HCT116 (cell line): Measurements from ENCODE around the gene BPIFB4. TPM values are rescaled to one million over a fixed set of nuclear protein-coding genes. Genes with fewer than 3 reads are reported as not detected.

Experiments
- ATAC-seq: fragments of 200-7000 bp; cut with Tn5 transposase; 2 replicates; pipeline ENCODE4 v1.9.1; 2020; ENCODE audit warnings: mild to moderate bottlenecking, moderate library complexity
- BruUV-seq: library from RNA; stranded (reverse); fragments of 400-500 nt; replicated peaks from 2 replicates; lab custom pipeline; 2021; lab: Mats Ljungman, UMichigan
- CTCF ChIA-PET: fragments of 300-600 bp; sonication (Branson Sonifier 250); formaldehyde crosslinking; loops from one replicate; lab custom pipeline; 2021; ENCODE audit warnings: antibody characterized with exemption; lab: Charles Lee
- POLR2A ChIA-PET: fragments of 300-600, 350-600 bp; sonication (Branson Sonifier 250); formaldehyde crosslinking; loops from one replicate; lab custom pipeline; 2021; ENCODE audit warnings: antibody characterized with exemption; lab: Charles Lee
- RAD21 ChIA-PET, 2 experiments: fragments of 300-600 bp; sonication (Branson Sonifier 250); formaldehyde crosslinking; loops; one replicate each; lab custom pipeline; 2023; ENCODE audit warnings: low total read pairs in 2 of 2; ENCODE audit not compliant: uncharacterized antibody in 2 of 2, unreplicated experiment in 2 of 2, low non-redundant PET in 1 of 2; lab: Charles Lee
- DNase-seq: peaks from one replicate; pipeline ENCODE4 v3.0.0-alpha.2; 2010; ENCODE audit warnings: low read depth, low spot score
- H2AFZ ChIP-seq: fragments of 200-600 bp; shearing (Covaris generic), sonication (generic); 2 replicates; pipeline ENCODE4 v1.6.1; 2017; ENCODE audit warnings: low read depth, mixed run types, mixed read lengths, antibody characterized with exemption, low read length; ENCODE audit not compliant: poor library complexity, severe bottlenecking
- H3K27ac ChIP-seq: 2 replicates; pipeline ENCODE4 v1.5.1; 2012; ENCODE audit warnings: low read depth, low read length
- H3K27me3 ChIP-seq: fragments of 200-600 bp; sonication (generic); 2 replicates; pipeline ENCODE4 v1.6.1; 2016; ENCODE audit warnings: mixed run types, low read length, mixed read lengths; ENCODE audit not compliant: insufficient read depth
- H3K36me3 ChIP-seq, 2 experiments: fragments of 200-500 bp in 1 of 2; fragments of 200-600 bp in 1 of 2; sonication (Bioruptor generic) in 1 of 2; sonication (generic) in 1 of 2; 2 replicates each; pipeline versions ENCODE4 v1.5.1 to v1.6.1; 2014 to 2016; ENCODE audit warnings: low read length in 2 of 2, inconsistent platforms in 1 of 2, mixed read lengths in 1 of 2, mixed run types in 1 of 2; ENCODE audit not compliant: insufficient read depth in 2 of 2, control insufficient read depth in 1 of 2
- H3K4me1 ChIP-seq, 2 experiments: fragments of 200-600 bp in 1 of 2; sonication (generic) in 1 of 2; 2 replicates each; pipeline versions ENCODE4 v1.5.1 to v1.6.1; 2012 to 2017; ENCODE audit warnings: low read length in 2 of 2, inconsistent platforms in 1 of 2, mild to moderate bottlenecking in 1 of 2, mixed read lengths in 1 of 2, mixed run types in 1 of 2, moderate library complexity in 1 of 2; ENCODE audit not compliant: insufficient read depth in 2 of 2, control insufficient read depth in 1 of 2
- H3K4me2 ChIP-seq: fragments of 200-600 bp; sonication (generic); 2 replicates; pipeline ENCODE4 v1.6.1; 2017; ENCODE audit warnings: mixed run types, low read length, mixed read lengths
- H3K4me3 ChIP-seq, 2 experiments: fragments of 200-600 bp in 1 of 2; sonication (generic) in 1 of 2; replicated peaks in 1 of 2; 2 replicates each; pipeline ENCODE4 v1.5.1; 2011 to 2016; ENCODE audit warnings: low read length in 2 of 2, control low read depth in 1 of 2, low read depth in 1 of 2, mild to moderate bottlenecking in 1 of 2, mixed read lengths in 1 of 2, mixed run types in 1 of 2
- H3K79me2 ChIP-seq: fragments of 200-600 bp; sonication (generic); 2 replicates; pipeline ENCODE4 v1.6.1; 2017; ENCODE audit warnings: mild to moderate bottlenecking, mixed run types, low read length, moderate library complexity, mixed read lengths; ENCODE audit not compliant: insufficient read depth
- H3K9ac ChIP-seq: fragments of 200-600 bp; sonication (generic); 2 replicates; pipeline ENCODE4 v1.6.1; 2016; ENCODE audit warnings: low read length, mixed read lengths
- H3K9me2 ChIP-seq: fragments of 200-600 bp; sonication (generic), shearing (Covaris generic); 2 replicates; pipeline ENCODE4 v1.6.1; 2017; ENCODE audit warnings: mixed run types, mild to moderate bottlenecking, moderate library complexity; ENCODE audit not compliant: insufficient read depth
- H3K9me3 ChIP-seq, 2 experiments: fragments of 200-500 bp in 1 of 2; fragments of 200-600 bp in 1 of 2; sonication (Bioruptor generic) in 1 of 2; sonication (generic) in 1 of 2; 2 replicates each; pipeline ENCODE4 v1.6.1; 2014 to 2017; ENCODE audit warnings: low read length in 2 of 2, mixed read lengths in 2 of 2, inconsistent platforms in 1 of 2, low read depth in 1 of 2, mild to moderate bottlenecking in 1 of 2, mixed run types in 1 of 2, moderate library complexity in 1 of 2; ENCODE audit not compliant: control insufficient read depth in 1 of 2, insufficient read depth in 1 of 2
- H4K20me1 ChIP-seq: fragments of 200-600 bp; sonication (generic), shearing (Covaris generic); 2 replicates; pipeline ENCODE4 v1.6.1; 2017; ENCODE audit warnings: mixed run types, mild to moderate bottlenecking, moderate library complexity; ENCODE audit not compliant: insufficient read depth
- ATF3 ChIP-seq: IDR thresholded peaks from 2 replicates; pipeline ENCODE4 v1.6.1; 2012
- CBX3 ChIP-seq: IDR thresholded peaks from 2 replicates; pipeline ENCODE4 v1.6.1; 2012; ENCODE audit warnings: low read depth
- CEBPB ChIP-seq: IDR thresholded peaks from 2 replicates; pipeline ENCODE4 v1.6.1; 2012; ENCODE audit warnings: low read depth
- CTCF ChIP-seq, 3 experiments: fragments of 200-600 bp in 1 of 3; sonication (generic) in 1 of 3; IDR thresholded peaks in 2 of 3; conservative IDR thresholded peaks in 1 of 3; 2 replicates each; pipeline ENCODE4 v1.5.1; 2012 to 2017; ENCODE audit warnings: low read depth in 2 of 3, low read length in 2 of 3, antibody characterized with exemption in 1 of 3, borderline replicate concordance in 1 of 3, control low read depth in 1 of 3, mild to moderate bottlenecking in 1 of 3, mixed read lengths in 1 of 3, mixed run types in 1 of 3, moderate library complexity in 1 of 3; ENCODE audit not compliant: insufficient read depth in 1 of 3
- EZH2phosphoT487 ChIP-seq: fragments of 200-600 bp; IDR thresholded peaks from 2 replicates; pipeline ENCODE4 v1.6.1; 2018; ENCODE audit warnings: antibody characterized with exemption, borderline replicate concordance
- POLR2A ChIP-seq: IDR thresholded peaks from 2 replicates; pipeline ENCODE4 v1.7.0; 2011; ENCODE audit warnings: borderline replicate concordance; ENCODE audit not compliant: insufficient read depth, insufficient read length; ENCODE audit errors: extremely low read depth
- POLR2AphosphoS5 ChIP-seq: IDR thresholded peaks from 2 replicates; pipeline ENCODE4 v1.6.1; 2011; ENCODE audit warnings: mild to moderate bottlenecking, low read depth, low read length, moderate library complexity
- RAD21 ChIP-seq: IDR thresholded peaks from 2 replicates; pipeline ENCODE4 v1.6.1; 2012; ENCODE audit warnings: low read depth, mild to moderate bottlenecking
- SIN3A ChIP-seq: IDR thresholded peaks from 2 replicates; pipeline ENCODE4 v1.6.1; 2012; ENCODE audit warnings: low read depth
- SP1 ChIP-seq: IDR thresholded peaks from 2 replicates; pipeline ENCODE4 v1.6.1; 2012; ENCODE audit warnings: low read depth
- TCF7L2 ChIP-seq: IDR thresholded peaks from 2 replicates; pipeline ENCODE4 v1.7.0; 2011; ENCODE audit warnings: borderline replicate concordance, inconsistent platforms; ENCODE audit not compliant: insufficient read depth, insufficient read length; ENCODE audit errors: extremely low read depth
- ZBTB33 ChIP-seq: IDR thresholded peaks from 2 replicates; pipeline ENCODE4 v1.6.1; 2011; ENCODE audit warnings: mild to moderate bottlenecking, low read length, moderate library complexity; ENCODE audit not compliant: insufficient replicate concordance; ENCODE audit errors: extremely low read depth
- ZFX ChIP-seq: fragments of 450-650 bp; IDR thresholded peaks from 2 replicates; pipeline ENCODE4 v1.6.1; 2017
- intact Hi-C: fragments of 100-400 bp; cut with micrococcal nuclease; formaldehyde crosslinking; loops from 2 replicates; pipeline ENCODE4 v1.10.0; 2022
- total RNA-seq: library from RNA; stranded (reverse); gene quantifications from one replicate; pipeline ENCODE4 v1.2.1, GENCODE V29; 2021; ENCODE audit not compliant: unreplicated experiment

Gene BPIFB4
- total RNA-seq, 1 experiment from 2014 or later: not detected

GRCh38 chr20:33093582-33093981 is 14.1 kb downstream of the BPIFB4 start:
- Histone ChIP-seq H3K9me3 (no peaks in the 10 kb centered on the region), H3K4me1 (no peaks in the 10 kb centered on the region), H3K4me3 (no peak overlapping the region), H3K27ac (no peak overlapping the region), H2AFZ (no peak overlapping the region), H3K27me3 (peaks cover 4% of the 10 kb centered on the region; the same call in 1 of the 2 replicates), H3K9ac (no peak overlapping the region), H3K9me2 (no peaks in the 10 kb centered on the region), H3K36me3 (no peaks in the 10 kb centered on the region), H3K79me2 (no peaks in the 10 kb centered on the region), H3K4me2 (no peak overlapping the region), H4K20me1 (no peaks in the 10 kb centered on the region)
- RAD21 ChIA-PET: no interaction called here
- no peak for TF ChIP-seq POLR2AphosphoS5
- no peak for TF ChIP-seq ZBTB33
- no peak for TF ChIP-seq RAD21
- TF ChIP-seq ATF3: no peak
- TF ChIP-seq CBX3: no peak
- intact Hi-C loops: loop anchor here (10.0 kb wide), 1 partner anchor 1031 kb away; no protein-coding TSS in a partner anchor
- POLR2A ChIA-PET: no interaction called here
- CTCF ChIA-PET: interaction anchor here (1.2 kb wide), 1 partner anchor 191 kb away, joined by 4 read pairs; no protein-coding TSS in a partner anchor
- ATAC-seq (no peak), DNase-seq (no peak)
- BruUV-seq: no TSS peak

- ChIA-PET CTCF (no interaction called here), POLR2A (no interaction called here), RAD21 (no interaction called here)
- Histone ChIP-seq H3K4me1 (no peaks in the 10 kb centered on the region), H4K20me1 (no peaks in the 10 kb centered on the region), H2AFZ (peak overlapping the region; percentile 63), H3K36me3 (no peaks in the 10 kb centered on the region), H3K9me2 (no peaks in the 10 kb centered on the region), H3K9ac (no peak overlapping the region), H3K27me3 (no peaks in the 10 kb centered on the region), H3K9me3 (no peaks in the 10 kb centered on the region), H3K27ac (no peak overlapping the region), H3K4me3 (no peak overlapping the region), H3K79me2 (no peaks in the 10 kb centered on the region), H3K4me2 (no peak overlapping the region)
- DNase-seq (no peak), ATAC-seq (no peak)
- BruUV-seq: no TSS peak
- intact Hi-C loops: loop anchor here (5.0 to 10.0 kb wide), 2 partner anchors 197 to 1030 kb away; no protein-coding TSS in a partner anchor
- TF ChIP-seq EZH2phosphoT487: no peak
- no peak for TF ChIP-seq ZBTB33
- TF ChIP-seq SP1: no peak
- no peak for TF ChIP-seq CTCF (IDR thresholded peaks at IDR 0.05 in 2 of 3, conservative IDR thresholded peaks at IDR 0.05 in 1 of 3; ENCODE audit: borderline replicate concordance in 1 of 3, insufficient read depth in 1 of 3, low read depth in 2 of 3, low read length in 2 of 3)
- no peak for TF ChIP-seq CEBPB
- TF ChIP-seq RAD21: no peak
- no peak for TF ChIP-seq CBX3
- TF ChIP-seq TCF7L2: no peak
- no peak for TF ChIP-seq ATF3
- TF ChIP-seq SIN3A: no peak
- no peak for TF ChIP-seq POLR2A
- TF ChIP-seq ZFX: no peak
Observed at GRCh38 chr20:33095249-33095648, 15.8 kb downstream of the BPIFB4 start.
